Omental fat pad (tissue), 4 donors: ENCODE measurements around the gene GBP7. TPM values are rescaled to one million over a fixed set of nuclear protein-coding genes. Genes with fewer than 3 reads are reported as not detected.

ENCODE experiments used
- ATAC-seq: fragments of 150-250 bp; one replicate; pipeline ENCODE4 v1.9.1; 2016; ENCODE audit warnings: mild to moderate bottlenecking, moderate library complexity; ENCODE audit not compliant: low FRiP score
- DNase-seq: peaks from one replicate; pipeline ENCODE4 v3.0.0-alpha.2; 2019; ENCODE audit warnings: low spot score
- CTCF ChIP-seq, 3 donors: fragments of 450-650 bp; IDR thresholded peaks; one replicate each; pipeline ENCODE4 v1.5.1; 2016 to 2017; ENCODE audit warnings: antibody characterized with exemption in 3 of 3, mild to moderate bottlenecking in 3 of 3, moderate library complexity in 2 of 3
- total RNA-seq, 4 donors: library from RNA; depleted of rRNA; stranded (reverse); fragments of >200 nt; gene quantifications; one replicate each; pipeline ENCODE4 v1.1.0, GENCODE V29; 2016

GBP7 gene
- total RNA-seq, 4 donors from 2014 or later, result not detected

DNA sequence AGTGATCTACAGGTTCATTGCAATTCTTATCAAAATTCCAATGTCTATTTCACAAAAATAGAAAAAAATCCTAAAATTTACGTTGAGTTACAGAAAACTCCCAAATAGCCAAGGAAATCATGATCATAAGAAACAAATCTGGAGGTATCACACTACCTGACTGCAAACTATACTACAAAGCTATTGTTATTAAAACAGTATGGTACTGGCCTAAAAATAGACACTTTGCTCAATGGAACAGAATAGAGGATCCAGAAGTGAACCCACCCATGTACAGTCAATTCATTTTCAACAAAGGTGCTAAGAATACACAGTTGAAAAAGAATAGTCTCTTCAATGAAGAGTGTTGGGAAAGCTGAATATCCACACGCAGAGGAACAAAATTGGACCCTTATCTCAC, 80.1 kb downstream of the GBP7 start:
- no peak for ATAC-seq

GRCh38 chr1:89089962-89090361, 85.8 kb downstream of the GBP7 start:
- no peak for ATAC-seq
- no peak for TF ChIP-seq CTCF (IDR thresholded peaks at IDR 0.05)
- DNase-seq, result no peak

More for the DNA sequence above, 80.1 kb downstream of the GBP7 start:
- TF ChIP-seq CTCF (IDR thresholded peaks at IDR 0.05), result no peak
- no peak for DNase-seq

DNA sequence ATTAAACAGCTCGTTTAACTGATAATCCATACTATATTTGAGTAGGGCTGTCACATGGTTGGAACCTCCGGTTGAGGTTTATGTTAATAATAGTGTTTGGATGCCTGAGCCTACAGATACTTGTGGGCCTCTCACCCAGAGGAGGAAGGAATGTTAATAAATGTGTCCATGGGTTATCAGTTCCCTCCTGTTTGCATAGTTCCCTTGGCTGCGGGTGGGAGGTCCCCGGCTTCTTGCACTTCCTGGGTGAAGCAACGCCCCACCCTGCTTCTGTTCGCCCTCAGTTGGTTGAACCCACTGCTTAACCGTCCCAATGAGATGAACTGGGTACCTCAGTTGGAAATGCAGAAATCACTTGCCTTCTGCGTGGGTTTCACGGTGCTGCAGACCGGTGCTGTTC, 87.2 kb downstream of the GBP7 start:
- ATAC-seq, result no peak
- no peak for DNase-seq
- no peak for TF ChIP-seq CTCF (IDR thresholded peaks at IDR 0.05)

GRCh38 chr1:89087241-89087640, 88.6 kb downstream of the GBP7 start:
- ATAC-seq (no peak), DNase-seq (no peak)
- TF ChIP-seq CTCF (IDR thresholded peaks at IDR 0.05), result no peak

DNA sequence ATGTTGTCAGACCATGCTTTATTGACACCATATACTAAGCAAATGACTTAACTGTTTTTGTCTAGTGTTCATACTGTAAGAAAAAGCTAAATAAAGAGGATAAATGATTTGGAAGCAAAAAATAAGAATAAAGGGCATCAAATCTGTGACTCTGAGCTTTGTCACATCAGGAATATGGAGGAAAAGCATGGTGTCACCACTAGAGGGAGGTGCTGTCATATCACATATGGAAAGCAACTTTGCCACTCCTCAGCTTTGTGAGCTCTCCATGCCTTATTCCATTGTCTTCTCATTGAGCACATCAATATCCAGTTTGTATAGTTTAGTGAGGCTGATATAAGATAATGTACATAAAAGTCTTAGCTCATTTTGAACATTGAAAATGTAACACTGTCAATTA, 90.0 kb downstream of the GBP7 start:
- no peak for TF ChIP-seq CTCF (IDR thresholded peaks at IDR 0.05)
- DNase-seq, result no peak
- ATAC-seq, result no peak

Other genes with a start within 250 kb of the GBP7 start
- 10 to 100 TPM; 23.8 to 44.6 (median 27.2) TPM for gene KYAT3, start 183.4 kb downstream of the GBP7 start, total RNA-seq
- gene RBMXL1, start 183.4 kb downstream of the GBP7 start, total RNA-seq, result 10 to 100 TPM; 15.9 to 22.6 (median 17.1) TPM
- 10 to 100 TPM; 11.5 to 45.4 (median 26.3) TPM for gene GBP3, start 153.1 kb downstream of the GBP7 start, total RNA-seq
- 100 to 1,000 TPM in 1 of 4 donors, 10 to 100 TPM in 3; 19.2 to 250 (median 39.1) TPM for gene GBP1, start 110.8 kb downstream of the GBP7 start, total RNA-seq
- 100 to 1,000 TPM in 1 of 4 donors, 10 to 100 TPM in 3; 66.9 to 126 (median 81.6) TPM for gene GBP2, start 49.9 kb downstream of the GBP7 start, total RNA-seq
- 10 to 100 TPM in 1 of 4 donors, 1 to 10 TPM in 3; 4.1 to 95.2 (median 7.5) TPM for gene GBP4, start 22.9 kb upstream of the GBP7 start, total RNA-seq
- gene GBP5, start 96.9 kb upstream of the GBP7 start, total RNA-seq, result 1 to 10 TPM; 2.4 to 9.1 (median 6.6) TPM
- gene GBP6, start 188.1 kb upstream of the GBP7 start, total RNA-seq, result not detected